T47D (cell line): Measurements from ENCODE around the gene ZCCHC14.
"Not testable (repeated sequence)": the region's sequence is repeated elsewhere in the genome, so short reads cannot be mapped to it uniquely, and the experiment has no call there.

Experiments
- DNase-seq, 2 experiments: peaks; one replicate each; pipeline versions ENCODE4 v3.0.0 to v3.0.0-alpha.2; 2011 to 2012; ENCODE audit warnings: low read depth in 1 of 2, low spot score in 1 of 2
- JUND ChIP-seq: IDR thresholded peaks from 2 replicates; pipeline ENCODE4 v1.6.1; 2012; ENCODE audit warnings: low read depth
- in situ Hi-C: cut with HindIII; loops from 2 replicates; pipeline ENCODE4 v1.10.0; 2016; ENCODE audit warnings: low sequenced_read_pairs, low pct_unique_long_range_greater_than_20kb

The ZCCHC14 gene

DNA sequence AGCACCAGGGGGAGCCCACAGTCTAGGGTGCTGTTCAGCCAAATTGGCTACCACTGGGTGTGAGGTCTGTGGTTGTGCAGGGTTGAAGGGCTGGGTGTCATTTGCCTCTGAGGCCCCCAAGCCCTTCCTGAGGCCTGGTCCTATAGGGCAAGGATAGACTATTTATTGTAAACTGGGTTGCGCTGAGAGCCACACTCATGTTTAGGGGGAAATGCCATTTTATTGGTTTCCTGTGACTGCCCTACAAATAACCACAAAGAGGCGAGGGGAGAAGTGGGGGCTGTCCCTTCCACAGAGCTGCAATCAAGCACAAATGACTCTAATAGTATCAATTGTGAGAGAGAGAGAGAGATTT lies 3.6 kb upstream of the ZCCHC14 start:
- no peak for DNase-seq
- in situ Hi-C loops = no loop called here
- TF ChIP-seq JUND = no peak

DNA sequence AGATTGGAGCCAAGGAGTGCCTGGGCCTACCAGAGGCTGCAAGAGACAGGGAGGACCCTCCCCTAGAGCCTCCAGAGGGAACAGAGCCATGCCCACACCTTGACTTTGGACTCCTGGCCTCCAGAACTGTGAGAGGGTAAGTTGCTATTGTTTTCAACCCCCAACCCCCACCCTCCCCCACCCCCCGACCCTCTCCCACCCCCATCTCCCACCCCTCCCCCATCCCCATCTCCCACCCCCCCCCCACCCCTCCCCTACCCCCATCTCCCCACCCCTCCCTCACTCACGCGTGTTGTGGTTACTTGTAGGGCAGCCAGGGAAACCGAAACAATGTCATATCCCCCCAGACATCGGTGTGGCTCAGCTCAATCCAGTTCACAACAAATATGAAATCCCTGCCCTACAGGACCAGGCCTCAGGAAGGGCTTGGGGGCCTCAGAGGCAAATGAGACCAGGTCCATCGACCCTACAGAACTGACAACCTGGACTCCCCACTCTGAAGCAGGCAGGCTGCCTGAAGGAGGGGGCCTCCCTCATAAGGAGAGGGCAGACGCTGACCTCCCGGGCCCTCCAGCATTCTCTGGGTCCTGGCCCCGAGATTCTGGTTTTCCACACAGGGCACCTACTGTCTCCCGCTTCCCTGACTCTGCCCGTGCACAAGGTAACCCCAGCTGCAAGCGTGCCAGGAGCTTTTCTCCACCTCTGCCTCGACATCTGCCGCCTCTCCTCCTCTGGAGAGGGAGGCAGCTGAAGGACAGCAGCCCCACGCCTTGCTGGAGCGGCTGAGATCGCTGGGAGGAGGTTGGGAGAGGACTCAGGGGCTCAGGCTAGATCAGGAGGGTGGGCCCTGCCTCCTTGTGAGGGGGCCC lies 3.0 kb upstream of the ZCCHC14 start:
- DNase-seq = no peak
- TF ChIP-seq JUND = no peak

GRCh38 chr16:87493608-87494280 lies 920 bp upstream of the ZCCHC14 start:
- DNase-seq = peak in 1 of 2 experiments; percentile 72
- in situ Hi-C loops = no loop called here
- TF ChIP-seq JUND = no peak

More for the DNA sequence above, 3.0 kb upstream of the ZCCHC14 start:
- in situ Hi-C loops = no loop called here

DNA sequence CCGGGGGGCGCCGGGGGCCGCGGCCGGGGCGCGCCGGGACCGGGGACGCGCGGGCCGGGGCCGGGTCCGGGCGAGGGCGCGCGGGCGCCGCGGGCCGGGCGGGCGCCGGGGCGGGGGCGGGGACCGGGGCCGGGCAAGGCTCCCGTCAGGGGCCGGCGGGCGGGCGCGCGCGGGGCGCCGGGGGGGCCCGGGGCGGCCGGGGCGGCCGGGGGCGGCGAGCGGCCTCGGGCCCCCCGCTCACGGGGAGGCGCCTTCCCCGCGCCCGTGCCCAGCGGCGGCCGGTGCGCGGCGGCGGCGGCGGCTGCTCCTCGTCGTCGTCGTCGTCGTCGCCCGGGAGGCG lies 563 bp downstream of the ZCCHC14 start:
- no peak for DNase-seq
- no peak for TF ChIP-seq JUND
- in situ Hi-C loops = no loop called here

GRCh38 chr16:87491522-87492290 lies 1.1 kb downstream of the ZCCHC14 start:
- in situ Hi-C loops = no loop called here
- DNase-seq = peak; percentile 45 to 55
- no peak for TF ChIP-seq JUND

DNA sequence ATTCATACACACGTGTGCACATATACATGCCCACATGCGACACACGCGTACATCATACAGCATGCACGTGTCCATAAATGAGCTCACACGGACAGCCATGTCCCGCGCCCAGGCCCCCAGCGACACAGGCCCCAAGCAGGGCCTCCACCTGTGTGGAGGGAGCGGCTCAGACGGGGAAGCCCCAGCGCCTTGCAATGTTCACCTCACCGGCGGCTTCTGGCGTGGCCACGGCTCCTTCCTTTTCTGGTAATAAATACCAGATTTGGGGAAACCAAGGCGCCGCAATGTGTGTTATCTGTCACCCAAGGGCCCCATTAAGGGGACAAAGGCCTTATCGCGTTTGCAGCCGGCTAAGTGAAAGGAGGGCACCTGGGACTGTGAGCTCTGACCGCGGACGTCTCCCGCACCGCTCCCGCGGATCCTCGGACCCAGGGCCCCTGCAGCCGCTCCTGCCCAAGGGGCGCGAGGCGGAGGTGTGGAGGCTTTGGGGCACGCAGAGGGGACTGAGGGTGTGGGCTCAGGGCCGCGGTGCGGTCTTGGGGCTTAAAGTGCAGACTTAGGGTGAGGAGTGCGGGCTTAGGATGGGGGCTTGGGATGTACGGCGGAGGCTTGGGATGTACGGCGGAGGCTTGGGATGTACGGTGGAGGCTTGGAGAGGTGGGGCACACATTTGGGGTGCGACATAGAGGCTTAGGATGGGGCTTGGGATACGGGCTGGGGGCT lies 1.9 kb downstream of the ZCCHC14 start:
- DNase-seq, in situ Hi-C loops: not testable (repeated sequence)

DNA sequence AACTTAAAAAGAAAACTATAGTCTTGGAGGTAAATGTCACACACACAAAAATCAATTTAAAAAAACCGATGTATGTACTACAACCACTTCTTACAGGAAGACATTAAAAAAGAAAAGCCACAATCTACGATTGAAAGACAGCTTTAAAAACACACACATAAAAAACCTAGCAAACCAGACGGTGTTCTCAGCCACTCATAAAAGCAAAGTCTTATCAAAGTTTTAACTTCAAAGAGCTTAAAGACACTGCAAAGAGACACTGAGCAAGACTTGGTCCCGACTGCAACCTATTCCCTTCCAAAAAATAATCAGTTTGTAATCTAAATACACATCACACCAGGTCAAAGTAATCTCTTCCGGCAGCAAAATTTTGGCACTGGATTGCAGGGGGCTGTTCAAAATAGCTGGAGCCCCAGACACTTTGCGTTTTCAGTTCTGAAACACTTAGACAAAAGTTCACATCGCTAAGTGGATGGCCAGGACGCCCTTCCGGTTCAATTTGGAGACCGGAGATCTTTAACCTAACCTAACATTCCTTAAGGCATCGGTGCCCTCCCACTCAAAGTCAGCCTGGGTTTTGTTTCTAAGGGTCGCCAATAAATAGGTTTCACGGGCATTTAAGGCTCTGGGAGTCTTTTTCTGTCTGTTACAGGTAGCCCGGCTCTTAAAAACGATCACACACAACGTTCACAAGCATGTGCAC lies 2.6 kb downstream of the ZCCHC14 start:
- no peak for DNase-seq
- in situ Hi-C loops = no loop called here
- TF ChIP-seq JUND = no peak

GRCh38 chr16:87489434-87490045 lies 3.3 kb downstream of the ZCCHC14 start:
- no peak for DNase-seq
- in situ Hi-C loops = no loop called here
- no peak for TF ChIP-seq JUND

DNA sequence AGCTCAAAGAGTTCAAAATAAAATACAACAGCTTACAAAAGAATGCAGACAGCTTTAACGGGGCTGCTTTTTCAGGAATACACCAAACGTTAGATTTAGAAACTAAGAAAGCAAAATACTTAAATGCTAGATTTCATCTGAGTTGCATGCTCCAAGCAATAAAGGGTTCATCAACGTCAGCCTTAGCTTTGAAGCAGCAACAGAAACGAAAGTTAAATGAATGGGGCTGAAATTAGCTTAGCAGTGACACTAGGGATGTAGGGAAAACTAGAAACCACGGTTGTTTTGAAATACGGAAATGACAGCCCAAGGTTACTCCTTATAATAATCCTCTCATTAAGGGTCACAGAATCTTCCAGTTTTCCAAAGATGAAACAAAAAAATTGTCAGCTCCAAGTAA lies 3.9 kb downstream of the ZCCHC14 start:
- DNase-seq, in situ Hi-C loops: not testable (repeated sequence)

- in situ Hi-C loops = no loop called here
- peak in 1 of 2 experiments; percentile 48 for DNase-seq
Observed at GRCh38 chr16:87487361-87487924, 5.4 kb downstream of the ZCCHC14 start.

GRCh38 chr16:87486713-87487247 lies 6.0 kb downstream of the ZCCHC14 start:
- in situ Hi-C loops = no loop called here
- TF ChIP-seq JUND = no peak
- DNase-seq = no peak

More at GRCh38 chr16:87487361-87487924, 5.4 kb downstream of the ZCCHC14 start:
- no peak for TF ChIP-seq JUND
